ENCODE measurements around the gene ZER1.

Gene ZER1

DNA sequence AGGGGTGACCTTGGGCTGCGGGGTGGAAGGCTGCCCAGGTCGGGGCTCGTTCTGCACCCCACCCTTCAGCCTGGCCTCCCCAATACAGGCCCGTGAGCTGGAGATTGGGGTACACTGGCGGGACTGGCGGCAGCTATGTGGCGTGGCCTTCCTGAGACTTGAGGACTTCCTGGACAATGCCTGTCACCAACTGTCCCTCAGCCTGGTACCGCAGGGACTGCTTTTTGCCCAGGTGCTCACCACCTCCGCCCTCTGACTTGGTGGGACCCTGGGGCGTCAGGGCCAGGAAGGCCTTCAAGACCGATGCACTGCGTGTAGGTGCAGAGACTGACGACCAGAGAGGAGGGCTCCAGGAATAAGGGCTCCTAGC is 58.3 kb downstream of the ZER1 start:
- TF ChIP-seq, protein P1, sequence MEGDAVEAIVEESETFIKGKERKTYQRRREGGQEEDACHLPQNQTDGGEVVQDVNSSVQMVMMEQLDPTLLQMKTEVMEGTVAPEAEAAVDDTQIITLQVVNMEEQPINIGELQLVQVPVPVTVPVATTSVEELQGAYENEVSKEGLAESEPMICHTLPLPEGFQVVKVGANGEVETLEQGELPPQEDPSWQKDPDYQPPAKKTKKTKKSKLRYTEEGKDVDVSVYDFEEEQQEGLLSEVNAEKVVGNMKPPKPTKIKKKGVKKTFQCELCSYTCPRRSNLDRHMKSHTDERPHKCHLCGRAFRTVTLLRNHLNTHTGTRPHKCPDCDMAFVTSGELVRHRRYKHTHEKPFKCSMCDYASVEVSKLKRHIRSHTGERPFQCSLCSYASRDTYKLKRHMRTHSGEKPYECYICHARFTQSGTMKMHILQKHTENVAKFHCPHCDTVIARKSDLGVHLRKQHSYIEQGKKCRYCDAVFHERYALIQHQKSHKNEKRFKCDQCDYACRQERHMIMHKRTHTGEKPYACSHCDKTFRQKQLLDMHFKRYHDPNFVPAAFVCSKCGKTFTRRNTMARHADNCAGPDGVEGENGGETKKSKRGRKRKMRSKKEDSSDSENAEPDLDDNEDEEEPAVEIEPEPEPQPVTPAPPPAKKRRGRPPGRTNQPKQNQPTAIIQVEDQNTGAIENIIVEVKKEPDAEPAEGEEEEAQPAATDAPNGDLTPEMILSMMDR (conservative IDR thresholded peaks at IDR 0.05) = no peak
- no peak overlapping the region for H3K27ac ChIP-seq

GRCh38 chr9:128712451-128713410 is 59.0 kb downstream of the ZER1 start:
- TF ChIP-seq, protein P1 (conservative IDR thresholded peaks at IDR 0.05) = no peak

DNA sequence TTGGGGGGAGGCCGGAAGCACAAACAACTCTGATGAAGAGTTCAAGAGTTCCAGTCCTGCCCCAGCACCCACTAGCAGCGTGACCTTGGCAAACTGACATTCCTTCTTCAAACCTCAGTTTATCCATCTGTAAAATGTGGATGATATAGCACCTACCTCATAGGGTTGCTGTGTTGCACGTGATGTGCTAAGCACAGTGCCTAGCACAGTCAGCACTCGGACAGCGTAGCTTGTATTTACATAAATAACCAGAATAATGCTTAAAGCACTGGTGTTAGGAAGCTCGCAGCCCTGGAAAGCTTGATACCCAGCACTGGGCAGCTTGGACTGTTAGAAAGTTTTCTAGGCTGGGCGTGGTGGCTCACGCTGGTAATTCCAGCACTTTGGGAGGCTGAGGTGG is 64.3 kb downstream of the ZER1 start:
- TF ChIP-seq, protein P1 (conservative IDR thresholded peaks at IDR 0.05) = no peak
- no peak overlapping the region for H3K27ac ChIP-seq

More at GRCh38 chr9:128712451-128713410, 59.0 kb downstream of the ZER1 start:
- H3K27ac ChIP-seq = no peak overlapping the region

DNA sequence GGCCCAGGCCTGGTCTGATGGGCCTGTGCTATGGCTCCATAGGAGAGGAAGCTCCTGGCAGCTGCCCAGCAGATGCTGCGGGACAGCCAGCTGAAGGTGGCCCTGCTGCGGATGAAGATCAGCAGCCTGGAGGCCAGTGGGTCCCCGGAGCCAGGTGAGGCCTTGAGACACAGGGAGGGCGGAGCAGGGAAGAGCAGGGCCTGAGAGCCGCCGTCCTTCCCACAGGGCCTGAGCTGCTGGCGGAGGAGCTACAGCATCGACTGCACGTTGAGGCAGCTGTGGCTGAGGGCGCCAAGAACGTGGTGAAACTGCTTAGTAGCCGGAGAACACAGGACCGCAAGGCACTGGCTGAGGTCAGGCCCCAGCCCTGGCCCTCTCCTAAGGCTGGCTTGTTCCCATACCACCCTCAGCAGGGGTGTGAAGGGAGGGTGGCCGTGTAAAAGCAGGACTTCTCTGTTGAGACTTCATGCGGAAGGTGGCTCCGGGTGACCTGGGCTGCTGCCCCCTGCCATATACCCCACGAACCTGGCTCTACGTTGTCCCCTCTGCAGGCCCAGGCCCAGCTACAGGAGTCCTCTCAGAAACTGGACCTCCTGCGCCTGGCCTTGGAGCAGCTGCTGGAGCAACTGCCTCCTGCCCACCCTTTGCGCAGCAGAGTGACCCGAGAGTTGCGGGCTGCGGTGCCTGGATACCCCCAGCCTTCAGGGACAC is 64.9 kb downstream of the ZER1 start:
- TF ChIP-seq, protein P1 (conservative IDR thresholded peaks at IDR 0.05) = no peak
- H3K27ac ChIP-seq = no peak overlapping the region

DNA sequence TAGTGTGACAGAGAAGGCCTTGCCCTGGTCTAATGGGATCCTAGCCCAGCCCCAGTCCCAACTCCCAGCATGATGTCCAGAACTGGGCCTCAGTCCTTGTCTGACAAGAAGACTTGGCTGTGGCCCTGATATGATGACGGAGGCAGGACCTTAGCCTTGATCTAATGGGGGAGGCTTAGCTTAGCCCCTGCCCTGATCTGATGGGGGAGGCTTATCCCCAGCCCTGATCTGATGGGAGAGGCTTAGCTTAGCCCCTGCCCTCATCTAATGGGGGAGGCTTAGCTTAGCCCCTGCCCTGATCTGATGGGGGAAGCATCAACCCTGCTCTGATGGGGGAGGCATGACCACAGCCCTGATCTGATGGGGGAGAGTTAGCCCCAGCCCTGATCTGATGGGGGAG is 65.7 kb downstream of the ZER1 start:
- H3K27ac ChIP-seq = no peak overlapping the region
- TF ChIP-seq, protein P1 (conservative IDR thresholded peaks at IDR 0.05) = no peak

GRCh38 chr9:128705051-128705965 is 66.4 kb downstream of the ZER1 start:
- no peak overlapping the region for H3K27ac ChIP-seq
- TF ChIP-seq, protein P1 (conservative IDR thresholded peaks at IDR 0.05) = no peak
